Muscle of leg (tissue), 11 donors: ENCODE results near the gene USB1. TPM values are rescaled to one million over a fixed set of nuclear protein-coding genes. Genes with fewer than 3 reads are reported as not detected.
A peak's percentile ranks its signal among the peaks of the same experiment; 100 is the strongest.

Experiments
- DNase-seq: peaks from one replicate; pipeline ENCODE4 v3.0.0; 2013
- H3K27ac ChIP-seq: one replicate; pipeline ENCODE4 v1.5.1; 2013; ENCODE audit warnings: mild to moderate bottlenecking, low read length, control low read depth
- H3K27me3 ChIP-seq: one replicate; pipeline ENCODE4 v1.6.1; 2013; ENCODE audit warnings: low read length; ENCODE audit not compliant: control insufficient read depth, insufficient read depth
- H3K36me3 ChIP-seq: one replicate; pipeline ENCODE4 v1.6.1; 2013; ENCODE audit warnings: low read length; ENCODE audit not compliant: control insufficient read depth, insufficient read depth
- H3K4me1 ChIP-seq: one replicate; pipeline ENCODE4 v1.6.1; 2013; ENCODE audit warnings: low read length; ENCODE audit not compliant: control insufficient read depth, insufficient read depth
- H3K4me3 ChIP-seq: one replicate; pipeline ENCODE4 v1.5.1; 2013; ENCODE audit warnings: low read length, control low read depth
- H3K9me3 ChIP-seq: replicated peaks from 2 replicates; pipeline ENCODE4 v1.6.1; 2013; ENCODE audit warnings: low read depth, low read length; ENCODE audit not compliant: control insufficient read depth
- WGBS: methylation state at CpG from one replicate; pipeline ENCODE4 v1.1.5; 2013; ENCODE audit warnings: missing lambda C conversion rate; ENCODE audit not compliant: insufficient coverage; 5-methylcytosine and 5-hydroxymethylcytosine counted together
- polyA plus RNA-seq, 8 donors: library from polyadenylated mRNA; unstranded; fragments of 120-200 nt; gene quantifications; one replicate each; pipeline versions ENCODE4 v1.2.1 to v1.2.3, GENCODE V29; 2013; ENCODE audit warnings: inconsistent platforms in 1 of 8, low replicate concordance in 1 of 8; ENCODE audit not compliant: insufficient read length in 8 of 8, insufficient read depth in 1 of 8
- total RNA-seq: library from RNA; stranded (reverse); fragments of 120-200 nt; gene quantifications from one replicate; pipeline ENCODE4 v1.2.4, GENCODE V29; 2013

Gene USB1
- total and polyA plus RNA-seq, 9 donors: 5.0 to 18.8 (median 15.3) TPM

GRCh38 chr16:58040945-58041627 lies 39.9 kb downstream of the USB1 start:
- Histone ChIP-seq H3K36me3 (peaks cover 65% of the 10 kb centered on the region), H3K4me1 (peaks cover 6% of the 10 kb centered on the region), H3K9me3 (no peaks in the 10 kb centered on the region), H3K4me3 (no peak overlapping the region), H3K27me3 (no peaks in the 10 kb centered on the region), H3K27ac (no peak overlapping the region)
- 84% methylated on average over 13 of the region's 14 CpGs for WGBS
- DNase-seq: no peak

GRCh38 chr16:58041628-58041955 lies 40.4 kb downstream of the USB1 start:
- WGBS: 90% methylated on average over 16 of the region's 18 CpGs
- Histone ChIP-seq H3K4me1 (peaks cover under 1% of the 10 kb centered on the region), H3K36me3 (peaks cover 65% of the 10 kb centered on the region), H3K9me3 (no peaks in the 10 kb centered on the region), H3K27ac (no peak overlapping the region), H3K4me3 (no peak overlapping the region), H3K27me3 (no peaks in the 10 kb centered on the region)
- no peak for DNase-seq

- Histone ChIP-seq H3K36me3 (peaks cover 65% of the 10 kb centered on the region), H3K4me1 (peaks cover 3% of the 10 kb centered on the region), H3K27ac (no peak overlapping the region), H3K9me3 (no peaks in the 10 kb centered on the region), H3K27me3 (no peaks in the 10 kb centered on the region), H3K4me3 (no peak overlapping the region)
- DNase-seq: no peak
- 88% methylated on average over 19 of the region's 22 CpGs for WGBS
Observed at GRCh38 chr16:58042001-58042885, 41.0 kb downstream of the USB1 start.

GRCh38 chr16:58042886-58043515 lies 41.8 kb downstream of the USB1 start:
- DNase-seq: no peak
- peaks cover 9% of the 10 kb centered on the region for H3K4me1 ChIP-seq
- peaks cover 58% of the 10 kb centered on the region for H3K36me3 ChIP-seq
- 91% methylated on average over 14 of the region's 16 CpGs for WGBS
- no peaks in the 10 kb centered on the region for H3K27me3 ChIP-seq
- no peaks in the 10 kb centered on the region for H3K9me3 ChIP-seq
- H3K4me3 ChIP-seq: no peak overlapping the region
- no peak overlapping the region for H3K27ac ChIP-seq

- peaks cover 12% of the 10 kb centered on the region for H3K4me1 ChIP-seq
- DNase-seq: no peak
- no peaks in the 10 kb centered on the region for H3K9me3 ChIP-seq
- H3K36me3 ChIP-seq: peaks cover 52% of the 10 kb centered on the region
- no peak overlapping the region for H3K4me3 ChIP-seq
- no peaks in the 10 kb centered on the region for H3K27me3 ChIP-seq
- WGBS: 93% methylated on average over 3 of the region's 7 CpGs
- H3K27ac ChIP-seq: no peak overlapping the region
Observed at GRCh38 chr16:58043571-58044155, 42.5 kb downstream of the USB1 start.

- Histone ChIP-seq H3K4me3 (no peak overlapping the region), H3K36me3 (peaks cover 49% of the 10 kb centered on the region), H3K9me3 (no peaks in the 10 kb centered on the region), H3K4me1 (peaks cover 17% of the 10 kb centered on the region), H3K27ac (no peak overlapping the region), H3K27me3 (no peaks in the 10 kb centered on the region)
- WGBS: 83% methylated on average over 7 of the region's 9 CpGs
- DNase-seq: no peak
Observed at GRCh38 chr16:58044266-58045019, 43.2 kb downstream of the USB1 start.

- H3K36me3 ChIP-seq: peaks cover 42% of the 10 kb centered on the region
- H3K9me3 ChIP-seq: no peaks in the 10 kb centered on the region
- H3K27ac ChIP-seq: no peak overlapping the region
Observed at GRCh38 chr16:58045096-58045495, 43.9 kb downstream of the USB1 start.

GRCh38 chr16:58046054-58046881 lies 45.1 kb downstream of the USB1 start:
- peak; percentile 51 for DNase-seq
- no peaks in the 10 kb centered on the region for H3K27me3 ChIP-seq
- H3K36me3 ChIP-seq: peaks cover 31% of the 10 kb centered on the region
- WGBS: 0% methylated on average over 1 of the region's 16 CpGs
- no peaks in the 10 kb centered on the region for H3K9me3 ChIP-seq
- H3K4me3 ChIP-seq: no peak overlapping the region
- peaks cover 24% of the 10 kb centered on the region for H3K4me1 ChIP-seq
- no peak overlapping the region for H3K27ac ChIP-seq

More at GRCh38 chr16:58045096-58045495, 43.9 kb downstream of the USB1 start:
- WGBS: 82% methylated on average over 18 of the region's 31 CpGs
- Histone ChIP-seq H3K27me3 (no peaks in the 10 kb centered on the region), H3K4me1 (peaks cover 23% of the 10 kb centered on the region), H3K4me3 (no peak overlapping the region)
- DNase-seq: no peak

GRCh38 chr16:58046936-58047335 lies 45.7 kb downstream of the USB1 start:
- no peak overlapping the region for H3K4me3 ChIP-seq
- peaks cover 24% of the 10 kb centered on the region for H3K4me1 ChIP-seq
- WGBS: 44% methylated on average over 4 of the region's 6 CpGs
- H3K36me3 ChIP-seq: peaks cover 27% of the 10 kb centered on the region
- H3K9me3 ChIP-seq: no peaks in the 10 kb centered on the region
- no peak for DNase-seq
- H3K27ac ChIP-seq: peak overlapping the region; percentile 77
- no peaks in the 10 kb centered on the region for H3K27me3 ChIP-seq
